CD4-positive, alpha-beta T cell treated with Interferon alpha-2 for 1 hour (primary cell): ENCODE data around the gene DMXL1.
"Not testable (repeated sequence)": the region's sequence is repeated elsewhere in the genome, so short reads cannot be mapped to it uniquely, and the experiment has no call there.

Source experiments
- DNase-seq, 2 donors: peaks; one replicate each; pipeline ENCODE4 v3.0.0-alpha.2; 2020 to 2022

The DMXL1 gene

GRCh38 chr5:119135743-119136142 is 64.9 kb downstream of the DMXL1 start:
- DNase-seq, result not testable (repeated sequence)

GRCh38 chr5:119136666-119137318 is 65.9 kb downstream of the DMXL1 start:
- DNase-seq, result no peak

GRCh38 chr5:119153629-119154028 is 82.7 kb downstream of the DMXL1 start:
- no peak for DNase-seq

- no peak for DNase-seq
These were observed 87.3 kb downstream of the DMXL1 start for GRCh38 chr5:119158144-119158543.

- no peak for DNase-seq
These were observed 90.5 kb downstream of the DMXL1 start for GRCh38 chr5:119161430-119161829.

- no peak for DNase-seq
These were observed 95.1 kb downstream of the DMXL1 start for GRCh38 chr5:119166026-119166425.

- no peak for DNase-seq
These were observed 97.5 kb downstream of the DMXL1 start for GRCh38 chr5:119168401-119168800.

- DNase-seq, result no peak
These were observed 100.8 kb downstream of the DMXL1 start for GRCh38 chr5:119171686-119172085.

- DNase-seq, result no peak
These were observed 103.8 kb downstream of the DMXL1 start for GRCh38 chr5:119174578-119175163.

GRCh38 chr5:119176785-119177184 is 105.9 kb downstream of the DMXL1 start:
- DNase-seq, result no peak

GRCh38 chr5:119177226-119177625 is 106.3 kb downstream of the DMXL1 start:
- no peak for DNase-seq

GRCh38 chr5:119178435-119178834 is 107.5 kb downstream of the DMXL1 start:
- no peak for DNase-seq

- no peak for DNase-seq
These were observed 109.2 kb downstream of the DMXL1 start for GRCh38 chr5:119179857-119180641.

GRCh38 chr5:119185512-119185911 is 114.6 kb downstream of the DMXL1 start:
- DNase-seq, result not testable (repeated sequence)

- DNase-seq, result peak in 1 of 2 donors; percentile 51
These were observed 117.1 kb downstream of the DMXL1 start for GRCh38 chr5:119187776-119188529.

GRCh38 chr5:119190470-119191095 is 119.7 kb downstream of the DMXL1 start:
- DNase-seq, result no peak

- no peak for DNase-seq
These were observed 121.1 kb downstream of the DMXL1 start for GRCh38 chr5:119191944-119192343.

- DNase-seq, result no peak
These were observed 129.9 kb downstream of the DMXL1 start for GRCh38 chr5:119200795-119201194.

GRCh38 chr5:119207105-119207504 is 136.2 kb downstream of the DMXL1 start:
- no peak for DNase-seq

- no peak for DNase-seq
These were observed 141.1 kb downstream of the DMXL1 start for GRCh38 chr5:119212026-119212425.

GRCh38 chr5:119212676-119213075 is 141.8 kb downstream of the DMXL1 start:
- DNase-seq, result no peak

- DNase-seq, result no peak
These were observed 146.3 kb downstream of the DMXL1 start for GRCh38 chr5:119217183-119217582.
